ENCODE data around the gene ZFP57.

ZFP57 gene

DNA sequence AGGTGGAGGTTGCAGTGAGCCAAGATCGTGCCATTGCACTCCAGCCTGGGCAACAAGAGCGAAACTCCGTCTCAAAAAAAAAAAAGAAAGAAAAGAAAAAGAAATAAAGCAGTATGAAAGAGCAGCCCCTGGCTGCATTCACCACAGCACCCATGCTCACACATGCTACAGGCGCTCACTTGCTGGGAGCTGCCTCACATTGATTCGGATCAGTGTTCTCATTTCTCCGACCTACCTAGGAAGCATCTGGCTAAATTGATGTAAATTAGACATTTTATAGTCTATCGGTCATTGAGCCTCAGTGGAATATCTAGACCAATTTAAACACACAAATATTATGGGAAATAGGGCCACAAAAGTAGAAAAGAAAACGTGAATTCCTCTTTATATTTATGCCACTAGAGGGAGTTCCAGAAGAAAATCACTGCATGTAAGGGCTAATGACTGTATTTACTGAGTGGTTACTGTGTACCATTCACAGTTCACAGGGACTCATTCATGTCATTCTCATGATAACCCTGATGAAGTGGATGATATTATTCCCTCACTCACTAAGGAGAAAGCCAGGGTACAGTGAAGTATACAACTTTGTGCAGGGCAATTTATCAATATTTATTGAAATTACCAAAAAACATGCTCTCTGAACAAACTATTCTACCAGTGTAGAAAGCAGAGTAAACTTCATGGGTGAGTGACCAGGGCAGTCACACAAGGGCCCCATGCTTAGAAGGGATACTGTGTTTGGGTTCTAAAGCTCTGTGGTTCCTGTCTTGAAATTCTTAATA, 29.3 kb downstream of the ZFP57 start:
- no peak for DNase-seq

DNA sequence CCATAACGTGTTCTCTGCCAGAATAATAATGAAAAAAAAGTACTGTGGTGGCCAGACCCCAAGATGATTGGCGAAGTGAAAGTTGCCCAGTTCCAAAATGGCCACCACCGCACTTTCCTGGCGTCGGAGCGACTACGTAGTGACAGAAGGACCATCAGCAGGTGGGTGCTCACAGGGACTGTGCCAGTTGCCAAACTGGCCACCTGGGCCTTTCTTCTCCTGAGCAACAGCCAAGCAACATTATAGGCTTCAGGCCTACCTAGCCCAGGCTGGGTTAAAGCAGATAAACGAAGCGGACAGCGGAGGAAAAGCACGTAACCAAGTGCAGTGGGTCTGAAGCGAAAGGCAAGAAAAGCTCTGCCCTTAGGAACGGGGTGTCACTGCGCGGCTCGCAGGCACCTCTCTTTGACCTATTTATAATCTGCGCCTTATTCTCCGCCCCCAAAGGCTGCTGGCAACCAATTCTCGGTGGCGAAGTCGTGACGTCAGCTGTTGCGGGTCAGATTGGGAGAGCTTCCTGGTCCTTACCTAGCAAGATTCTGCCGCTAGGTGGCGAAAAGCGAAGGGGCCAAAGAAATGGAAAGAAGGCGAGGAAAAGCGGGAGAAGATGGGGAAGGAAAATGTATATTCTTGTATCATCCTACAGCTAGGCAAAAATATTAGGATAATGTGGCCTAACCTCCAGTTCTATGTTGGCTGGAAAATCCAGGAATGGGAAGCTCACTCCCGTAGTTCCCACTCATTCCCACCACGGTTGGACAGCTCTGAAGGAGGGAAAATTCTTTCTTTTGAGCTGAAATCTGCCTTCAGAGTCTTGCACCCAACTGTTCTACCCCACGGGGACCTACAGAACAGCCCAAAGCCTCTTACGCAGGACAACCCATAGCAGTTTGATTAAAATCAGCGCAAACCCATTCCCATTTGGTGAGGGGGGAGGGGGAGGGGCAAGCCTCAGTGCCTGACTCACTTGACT, 31.0 kb downstream of the ZFP57 start:
- DNase-seq = peak; percentile 83

DNA sequence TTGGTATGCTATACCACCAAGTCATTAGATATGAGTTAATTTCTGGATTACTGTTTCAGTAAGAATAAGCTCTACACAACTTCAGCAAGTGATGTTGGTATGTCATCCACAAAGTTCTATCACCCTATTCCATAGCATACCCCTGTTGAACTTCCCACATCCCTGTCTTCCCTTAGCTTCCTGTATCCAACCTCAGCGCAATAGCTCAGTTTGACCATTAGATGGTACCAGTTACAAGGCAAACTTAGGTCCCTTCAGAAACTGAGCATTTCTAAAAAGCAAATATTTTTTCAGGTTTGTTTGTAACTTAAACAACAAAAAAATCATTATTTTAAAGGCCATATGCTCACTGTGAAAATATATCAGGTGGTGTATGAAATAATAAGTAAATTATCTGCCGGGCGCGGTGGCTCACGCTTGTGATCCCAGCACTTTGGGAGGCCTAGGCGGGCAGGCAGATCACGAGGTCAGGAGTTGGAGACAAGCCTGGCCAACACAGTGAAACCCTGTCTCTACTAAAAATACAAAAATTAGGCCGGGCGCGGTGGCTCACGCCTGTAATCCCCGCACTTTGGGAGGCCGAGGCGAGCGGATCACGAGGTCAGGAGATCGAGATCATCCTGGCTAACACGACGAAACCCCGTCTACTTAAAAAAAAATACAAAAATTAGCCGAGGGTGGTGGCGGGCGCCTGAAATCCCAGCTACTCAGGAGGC, 32.9 kb downstream of the ZFP57 start:
- DNase-seq = no peak

DNA sequence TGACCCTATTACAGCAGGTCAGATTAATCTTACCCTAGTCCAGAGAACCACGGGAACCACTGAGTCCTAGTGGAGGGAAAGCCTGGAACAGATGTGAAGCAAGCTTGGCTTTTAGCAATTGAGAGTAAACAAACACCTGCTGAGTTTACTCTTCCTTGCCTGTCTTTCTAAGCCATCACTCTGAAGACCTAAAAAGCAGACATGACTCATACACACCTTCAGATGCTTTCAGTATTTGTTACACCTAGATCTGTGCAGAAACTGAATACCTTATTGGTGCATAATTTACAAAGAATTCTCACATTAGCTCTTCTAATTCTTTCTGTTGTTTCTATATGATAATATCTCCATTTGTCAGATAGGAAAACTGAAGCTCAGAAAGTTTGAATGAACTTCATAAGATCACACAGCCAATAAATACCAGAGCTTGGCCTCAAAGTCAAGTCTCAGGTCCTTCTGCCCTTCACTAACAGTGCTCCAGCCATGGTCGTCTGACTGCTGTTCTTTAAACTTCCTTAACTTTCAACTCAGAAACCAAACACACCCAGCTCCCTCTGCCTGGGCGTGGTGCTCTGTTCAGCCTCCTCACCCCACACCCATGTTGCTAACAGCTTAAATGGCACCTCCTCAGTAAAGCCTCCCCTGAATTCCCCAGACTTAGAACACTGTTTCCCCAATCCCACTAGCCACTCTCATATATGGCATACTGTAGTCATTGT, 39.4 kb downstream of the ZFP57 start:
- DNase-seq = no peak

DNA sequence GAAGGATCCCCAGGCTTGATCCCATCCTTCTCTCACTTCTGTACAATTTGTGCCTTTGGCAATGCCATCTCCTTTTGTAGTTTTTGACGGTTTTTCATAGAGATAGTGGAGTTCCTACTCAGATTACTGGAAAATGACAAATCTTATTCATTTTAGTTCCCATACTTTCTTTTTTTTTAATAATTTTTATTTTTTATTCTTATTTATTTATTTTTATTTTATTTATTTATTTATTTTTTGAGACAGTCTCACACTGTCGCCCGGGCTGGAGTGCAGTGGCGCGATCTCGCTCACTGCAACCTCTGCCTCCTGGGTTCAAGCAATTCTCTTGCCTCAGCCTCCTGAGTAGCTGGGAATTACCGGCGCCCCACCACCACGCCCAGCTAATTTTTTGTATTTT, 43.7 kb downstream of the ZFP57 start:
- DNase-seq = no peak

DNA sequence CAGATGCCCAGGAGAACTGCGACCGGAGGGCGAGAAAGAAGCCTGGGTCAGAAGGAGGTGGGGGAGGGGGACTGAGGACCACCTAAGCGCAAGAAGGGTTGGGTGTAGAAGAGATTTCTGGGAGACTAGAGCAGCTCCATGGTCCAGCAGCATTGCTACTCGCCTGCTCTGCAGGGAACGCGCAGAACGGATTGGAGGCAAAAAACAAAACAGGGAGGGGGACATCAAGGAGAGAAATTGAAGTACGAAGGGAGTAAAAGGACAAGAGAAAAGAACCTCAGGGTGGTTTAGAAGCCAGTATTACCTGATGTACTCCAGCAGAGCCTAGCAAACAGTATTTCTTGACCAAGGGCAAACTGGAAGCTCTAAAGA, 47.4 kb downstream of the ZFP57 start:
- DNase-seq = no peak

DNA sequence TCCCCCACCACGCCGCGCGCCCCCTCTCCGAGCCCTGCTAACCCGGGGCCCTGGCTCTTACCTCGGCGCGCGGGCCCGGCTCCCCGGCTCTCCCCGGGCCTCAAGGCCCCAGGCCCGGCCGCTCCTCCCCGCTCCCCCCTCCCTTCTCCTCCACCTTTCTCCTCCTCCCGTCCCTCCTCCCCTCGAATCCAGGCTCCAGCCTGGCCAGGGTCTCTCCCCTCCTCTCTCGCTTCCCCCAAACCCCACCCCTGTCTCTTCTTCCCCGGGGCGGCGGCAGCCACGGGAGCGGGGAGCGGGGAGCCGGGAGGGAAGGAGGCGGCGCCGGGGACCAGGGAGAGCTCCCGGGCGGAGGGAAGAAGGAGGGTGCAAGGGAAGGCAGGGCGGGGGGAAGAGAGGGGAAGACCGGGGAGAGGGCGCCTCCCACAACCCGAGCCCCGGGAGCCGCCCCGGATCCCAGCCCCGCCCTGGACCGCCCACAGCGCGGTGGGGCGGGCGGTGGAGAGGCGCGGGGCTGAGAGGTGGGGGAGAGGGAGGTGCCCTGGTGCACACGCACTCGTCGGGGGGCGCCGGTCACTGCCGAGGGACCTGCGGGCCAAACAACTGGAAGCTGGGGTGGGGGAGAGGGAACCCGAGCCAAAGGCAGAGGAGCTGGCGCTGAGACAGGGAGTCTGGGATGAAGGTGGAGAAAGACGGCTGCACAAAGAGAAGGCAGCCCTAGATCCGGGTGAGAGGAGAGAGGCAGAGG, 48.0 kb downstream of the ZFP57 start, which contains the start of gene GABBR1:
GABBR1 (minus strand) TSS at position 395 of the 745 bp plus-strand sequence. CDS start 798 bp downstream, outside the sequence.
- DNase-seq = no peak

DNA sequence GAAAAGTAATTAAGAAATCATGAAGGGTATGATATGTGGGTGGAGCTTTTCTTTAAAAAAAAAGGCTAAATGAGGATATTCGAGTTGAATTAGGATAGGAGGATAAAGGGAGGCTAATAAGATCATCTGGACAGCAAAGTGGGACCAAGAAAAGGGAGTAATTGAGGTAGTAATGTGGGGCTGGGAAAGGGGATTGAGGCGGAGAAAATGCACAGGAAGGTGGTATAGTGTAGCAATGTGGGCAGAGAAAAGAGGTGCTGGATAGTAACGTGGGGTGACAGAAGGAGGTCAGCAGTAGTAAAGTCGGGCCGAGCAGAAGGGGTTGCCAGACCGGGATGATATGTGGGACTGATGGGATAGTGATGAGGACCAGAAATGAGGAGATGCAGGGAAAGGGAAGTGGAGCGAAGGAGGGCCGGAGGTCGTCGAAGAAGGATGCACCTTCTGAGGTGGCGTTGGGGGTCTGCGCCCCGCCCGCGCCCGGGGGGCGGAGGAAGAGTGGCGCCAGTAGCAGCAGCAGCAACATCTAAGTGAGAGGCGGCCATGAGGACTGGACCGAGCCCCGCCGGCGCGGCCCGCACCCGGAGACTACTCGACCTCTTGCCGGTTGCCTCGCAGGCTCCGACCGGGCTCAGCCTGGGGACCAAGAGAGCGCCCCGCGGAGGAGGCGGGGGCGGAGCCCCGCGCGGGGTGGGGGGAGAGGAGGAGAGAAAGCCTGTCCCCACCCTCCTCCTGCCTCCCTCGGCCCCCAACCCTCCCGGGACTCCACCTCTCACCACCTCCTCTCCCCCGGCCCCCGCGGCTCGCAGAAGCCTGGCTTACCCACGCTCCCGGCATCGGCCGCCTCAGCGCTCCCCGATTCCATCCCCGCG, 48.9 kb downstream of the ZFP57 start:
- no peak for DNase-seq

DNA sequence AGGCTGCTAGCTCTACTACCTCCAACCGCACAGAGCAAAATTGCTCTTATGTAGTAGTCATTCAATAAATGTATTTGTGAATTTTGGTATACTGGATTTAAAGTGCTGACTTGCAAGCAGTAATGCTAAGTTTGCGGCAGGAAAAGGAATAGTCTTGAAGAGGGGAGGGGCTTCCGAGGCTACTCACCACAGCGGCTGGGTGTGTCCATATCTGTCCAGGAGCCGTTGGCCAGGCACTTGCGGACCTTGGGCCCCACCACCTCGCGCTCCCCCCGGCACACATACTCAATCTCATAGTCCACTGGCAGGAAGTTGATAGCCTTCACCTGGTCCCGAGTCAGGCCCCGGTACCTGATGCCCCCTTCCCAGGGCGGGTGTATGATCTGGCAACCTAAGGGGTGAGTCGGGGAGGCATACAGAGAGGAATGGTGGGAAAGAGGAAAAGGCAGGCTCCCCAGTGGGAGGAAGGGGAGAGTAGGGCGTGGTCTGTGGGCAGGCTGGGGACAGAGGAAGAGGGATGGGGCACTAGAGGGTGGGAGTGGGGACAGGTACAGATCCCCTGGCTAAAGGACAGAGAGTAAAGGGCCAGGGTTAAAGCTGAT, 49.6 kb downstream of the ZFP57 start:
- no peak for DNase-seq

DNA sequence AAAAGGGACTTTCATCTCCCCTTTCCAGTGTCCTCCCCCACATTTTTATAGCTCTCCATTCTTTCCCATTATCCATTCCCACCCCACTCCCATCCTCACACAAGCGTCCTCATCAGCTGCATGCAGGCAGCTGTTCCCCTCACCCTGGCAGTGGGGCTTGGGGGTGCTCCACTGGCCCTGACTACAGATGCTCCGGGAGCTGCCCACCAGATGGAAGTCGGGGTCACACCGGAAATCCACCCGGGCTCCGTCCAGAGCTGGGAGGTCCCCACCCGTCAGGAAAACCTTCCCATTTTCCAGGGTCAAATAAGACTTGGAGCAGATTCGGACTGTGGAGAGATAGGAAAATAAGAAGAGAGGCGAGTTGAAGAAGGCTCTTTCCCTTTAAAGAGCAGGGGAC, 50.6 kb downstream of the ZFP57 start:
- DNase-seq = no peak

DNA sequence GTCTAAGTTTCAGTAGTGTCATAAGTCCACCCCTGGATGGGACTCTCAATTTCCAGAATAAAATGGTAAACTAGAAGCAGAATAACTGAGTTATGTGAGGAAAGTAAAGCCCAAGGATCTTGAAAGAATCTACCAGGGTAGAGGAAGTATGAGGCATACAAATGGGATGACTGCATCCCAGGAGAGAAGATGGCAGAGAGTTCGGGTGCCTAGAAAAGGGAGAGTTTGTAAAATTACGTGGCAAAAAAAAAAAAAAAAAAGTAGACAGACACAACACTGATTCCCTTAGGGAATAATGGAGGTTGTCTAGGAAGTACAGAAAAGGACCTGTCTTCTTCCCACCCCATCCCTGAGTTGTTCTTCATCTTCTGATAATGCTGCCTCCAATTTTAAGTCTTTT, 51.4 kb downstream of the ZFP57 start:
- no peak for DNase-seq

DNA sequence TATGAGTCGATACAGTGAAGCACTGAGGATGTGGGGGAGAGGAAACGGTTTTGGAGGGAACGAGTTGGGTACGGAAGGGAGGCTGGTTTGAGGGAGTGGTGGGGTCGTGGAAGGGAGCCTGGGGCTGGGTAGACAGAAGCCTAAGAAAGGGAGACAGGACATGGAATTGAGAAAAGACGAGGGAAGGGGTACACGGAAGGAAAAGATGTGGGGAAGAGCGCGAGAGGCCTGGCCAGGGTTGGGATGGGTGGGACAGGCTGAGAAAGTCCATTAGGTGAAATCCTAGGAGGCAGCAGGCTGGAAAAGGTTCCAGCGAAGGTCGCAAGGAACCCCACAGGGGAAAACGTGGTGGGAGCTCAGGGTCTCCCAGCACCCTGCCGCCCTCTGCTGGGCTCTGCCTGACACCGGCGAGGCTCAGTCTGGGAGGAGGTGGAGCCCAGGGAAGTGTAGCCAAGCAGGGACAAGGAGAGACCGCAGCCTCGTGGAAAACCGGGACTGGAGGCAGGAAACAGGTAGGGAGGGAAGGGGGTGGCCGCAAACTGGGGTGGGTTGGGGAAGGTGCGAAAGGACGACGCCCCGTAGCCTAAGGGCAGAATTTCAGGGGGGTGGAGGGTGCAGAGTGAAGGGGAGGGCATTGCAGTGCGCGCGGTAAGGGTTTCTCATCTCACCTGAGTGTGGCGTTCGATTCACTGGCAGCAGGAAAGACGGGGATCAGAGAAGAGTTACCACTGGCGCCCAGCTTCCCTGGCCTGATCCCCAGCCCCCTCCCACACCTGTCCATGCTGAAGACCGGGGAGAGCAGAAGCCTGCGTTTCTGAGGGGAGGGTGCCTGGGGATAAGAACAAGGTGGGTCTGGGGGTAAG, 52.3 kb downstream of the ZFP57 start:
- no peak for DNase-seq

DNA sequence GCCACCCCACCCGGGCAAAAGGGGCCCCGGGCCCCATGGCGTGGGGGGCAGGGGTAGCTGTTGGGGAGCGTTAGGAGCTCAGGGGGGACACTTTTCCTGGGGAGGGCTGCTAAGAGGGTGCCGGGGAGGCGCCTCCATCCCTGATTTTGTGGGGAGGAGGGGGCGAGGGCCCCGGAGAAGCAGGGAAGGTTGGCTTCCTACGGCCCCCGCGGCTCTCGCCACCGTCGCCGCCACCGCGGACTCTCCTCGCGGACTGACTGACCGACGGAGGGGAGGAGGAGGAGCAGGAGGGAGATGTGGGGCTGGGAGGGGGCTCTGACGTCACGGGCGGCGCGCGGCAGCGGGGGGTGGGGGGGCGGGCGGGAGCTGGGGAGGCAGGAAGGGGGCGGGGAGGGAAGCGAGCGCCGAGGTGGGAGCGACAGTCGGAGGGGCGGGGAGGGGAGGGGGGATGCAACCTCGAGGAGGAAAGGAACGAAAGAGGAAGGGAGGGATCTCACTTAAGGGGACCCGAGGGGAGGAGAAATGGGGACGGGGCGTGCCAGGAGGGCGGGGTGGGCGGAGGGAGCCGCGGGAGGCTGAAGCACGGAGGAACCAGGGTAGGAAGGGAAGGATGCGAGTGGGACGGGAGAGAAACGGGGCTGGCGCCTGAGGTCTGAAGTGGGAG, 53.1 kb downstream of the ZFP57 start:
- no peak for DNase-seq

DNA sequence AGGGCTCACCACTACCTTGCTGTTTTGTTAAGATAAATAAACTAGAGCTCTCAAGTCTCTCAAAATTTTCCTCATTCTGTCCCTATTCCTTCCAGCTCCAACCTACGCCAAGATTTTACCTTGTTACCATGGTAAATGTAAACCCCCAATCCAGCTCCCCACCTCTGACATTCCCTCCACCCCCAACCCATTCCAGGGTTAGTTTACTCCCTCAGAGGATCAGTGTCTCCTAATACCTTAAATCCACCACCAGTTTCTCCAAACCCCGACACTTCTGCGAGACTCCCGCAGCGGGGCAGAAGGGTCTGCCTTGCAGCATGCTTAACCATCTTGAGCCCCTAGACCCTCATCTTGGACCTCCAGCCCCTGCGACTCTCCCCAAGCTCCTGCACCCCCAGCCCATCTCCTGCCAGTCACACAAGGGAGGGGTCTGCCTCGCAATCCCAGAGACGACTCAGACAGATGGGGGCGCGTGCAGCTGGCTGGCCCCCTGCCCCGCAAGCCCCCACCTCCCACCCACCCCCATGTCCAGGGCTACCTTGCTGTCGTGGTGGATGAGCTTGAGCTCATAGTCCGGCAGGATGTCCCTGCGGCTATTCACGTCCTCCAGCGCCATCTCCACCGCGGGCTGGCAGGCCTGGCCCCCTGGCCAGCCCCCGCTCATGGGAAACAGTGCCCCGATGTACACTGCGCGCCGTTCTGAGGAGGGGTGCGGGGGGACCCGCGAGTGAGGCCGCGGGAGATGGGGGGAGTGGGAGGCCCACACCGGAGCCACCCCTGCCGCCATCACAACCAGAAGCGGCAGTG, 53.8 kb downstream of the ZFP57 start:
- no peak for DNase-seq

DNA sequence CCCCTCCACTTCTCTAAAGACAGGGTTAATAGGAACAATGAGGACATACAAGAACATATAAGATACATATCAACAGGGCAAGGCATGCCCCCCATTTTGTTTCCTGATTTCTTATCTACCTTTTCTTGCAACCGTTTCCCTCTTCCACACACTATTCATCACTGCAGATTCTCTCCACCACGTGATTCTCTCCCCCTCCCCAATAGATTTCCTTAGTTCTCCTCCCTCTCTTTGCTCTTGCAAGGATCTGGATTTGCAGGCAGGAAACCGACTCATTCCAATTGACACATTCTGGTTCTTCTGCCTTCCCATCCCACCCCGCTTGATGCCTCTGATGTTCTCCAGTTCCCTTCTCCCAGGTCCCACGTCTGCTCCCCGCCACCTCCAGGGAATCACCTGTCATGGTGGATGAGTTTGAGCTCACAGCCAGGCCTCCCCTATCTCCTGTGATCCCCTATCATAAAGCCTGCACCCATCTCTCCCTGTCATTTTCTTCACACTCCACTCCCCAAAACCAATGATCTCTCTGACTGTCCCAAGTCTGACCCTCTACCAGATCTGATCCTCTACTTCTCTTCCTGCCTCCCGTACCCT, 55.5 kb downstream of the ZFP57 start:
- no peak for DNase-seq

DNA sequence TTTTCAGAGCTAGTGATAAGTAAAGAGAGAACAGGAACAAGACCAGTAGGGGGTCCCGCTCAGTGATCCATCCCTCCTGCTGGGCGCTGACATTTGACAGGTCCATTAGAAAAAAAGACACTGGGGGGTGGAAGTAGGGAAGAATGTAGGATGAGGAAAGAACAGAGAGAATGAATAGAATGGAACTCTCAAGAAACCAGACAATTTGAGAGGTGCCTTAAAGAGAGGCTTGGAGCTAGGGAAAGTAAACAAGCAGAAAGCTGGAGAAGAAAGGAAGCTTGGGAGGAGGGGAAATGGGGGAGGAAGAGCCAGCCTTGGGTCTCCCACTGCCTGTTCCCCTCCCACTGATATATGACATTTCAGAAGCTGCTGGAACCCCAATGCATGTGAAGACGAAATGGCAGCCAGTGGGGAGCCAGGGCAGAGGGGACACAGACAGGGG, 56.4 kb downstream of the ZFP57 start:
- no peak for DNase-seq

All from SIG-M5 (cell line).